Stomach (tissue), 4 donors: ENCODE results near the gene USP47.

ENCODE experiments used
- EP300 ChIP-seq: sonication (generic); formaldehyde crosslinking; IDR thresholded peaks from one replicate; pipeline ENCODE4 v1.6.1; 2017; ENCODE audit warnings: antibody characterized with exemption
- POLR2A ChIP-seq, 4 donors: fragments of 450-650 bp; IDR thresholded peaks; one replicate each; pipeline ENCODE4 v1.6.1; 2016; ENCODE audit warnings: antibody characterized with exemption in 4 of 4, control low read depth in 2 of 4, mild to moderate bottlenecking in 1 of 4, moderate library complexity in 1 of 4
- POLR2AphosphoS5 ChIP-seq, 3 donors: sonication (generic); formaldehyde crosslinking; IDR thresholded peaks; one replicate each; pipeline ENCODE4 v1.6.1; 2016; ENCODE audit warnings: antibody characterized with exemption in 3 of 3
- TF ChIP-seq, protein P1 (sequence below), 7 experiments: fragments of 450-650 bp in 4 of 7; fragments of 200-600 bp in 3 of 7; sonication (generic) in 3 of 7; IDR thresholded peaks; one replicate each; pipeline ENCODE4 v1.5.1; 2016 to 2019; ENCODE audit warnings: antibody characterized with exemption in 7 of 7, control low read depth in 2 of 7, mild to moderate bottlenecking in 1 of 7

- TF ChIP-seq, protein P1, sequence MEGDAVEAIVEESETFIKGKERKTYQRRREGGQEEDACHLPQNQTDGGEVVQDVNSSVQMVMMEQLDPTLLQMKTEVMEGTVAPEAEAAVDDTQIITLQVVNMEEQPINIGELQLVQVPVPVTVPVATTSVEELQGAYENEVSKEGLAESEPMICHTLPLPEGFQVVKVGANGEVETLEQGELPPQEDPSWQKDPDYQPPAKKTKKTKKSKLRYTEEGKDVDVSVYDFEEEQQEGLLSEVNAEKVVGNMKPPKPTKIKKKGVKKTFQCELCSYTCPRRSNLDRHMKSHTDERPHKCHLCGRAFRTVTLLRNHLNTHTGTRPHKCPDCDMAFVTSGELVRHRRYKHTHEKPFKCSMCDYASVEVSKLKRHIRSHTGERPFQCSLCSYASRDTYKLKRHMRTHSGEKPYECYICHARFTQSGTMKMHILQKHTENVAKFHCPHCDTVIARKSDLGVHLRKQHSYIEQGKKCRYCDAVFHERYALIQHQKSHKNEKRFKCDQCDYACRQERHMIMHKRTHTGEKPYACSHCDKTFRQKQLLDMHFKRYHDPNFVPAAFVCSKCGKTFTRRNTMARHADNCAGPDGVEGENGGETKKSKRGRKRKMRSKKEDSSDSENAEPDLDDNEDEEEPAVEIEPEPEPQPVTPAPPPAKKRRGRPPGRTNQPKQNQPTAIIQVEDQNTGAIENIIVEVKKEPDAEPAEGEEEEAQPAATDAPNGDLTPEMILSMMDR (IDR thresholded peaks at IDR 0.05), result no peak
- TF ChIP-seq POLR2A (IDR thresholded peaks at IDR 0.05) (no peak), EP300 (no peak), POLR2AphosphoS5 (IDR thresholded peaks at IDR 0.05) (peak in 1 of 3 donors; percentile 54)
Observed at GRCh38 chr11:11979488-11980117, 137.8 kb downstream of the USP47 start.
